Endothelial cell of umbilical vein (primary cell): ENCODE measurements around the gene FOXP4. TPM values are rescaled to one million over a fixed set of nuclear protein-coding genes. Genes with fewer than 3 reads are reported as not detected.

Experiments
- BruUV-seq: library from RNA; stranded (reverse); fragments of 400-500 nt; replicated peaks from 2 replicates; lab custom pipeline; 2021; lab: Mats Ljungman, UMichigan
- CTCF ChIA-PET: fragments of 300-600, 350-600 bp; sonication (Branson Sonifier 250); formaldehyde crosslinking; loops from one replicate; lab custom pipeline; 2021; ENCODE audit warnings: antibody characterized with exemption, inconsistent platforms; lab: Charles Lee
- POLR2A ChIA-PET: fragments of 300-600, 350-600 bp; sonication (Branson Sonifier 250); formaldehyde crosslinking; loops from one replicate; lab custom pipeline; 2021; ENCODE audit warnings: antibody characterized with exemption, inconsistent platforms; lab: Charles Lee
- DNase-seq: peaks from one replicate; pipeline ENCODE4 v3.0.0-alpha.2; 2011; ENCODE audit warnings: low read depth, low spot score
- FAIRE-seq: peaks from 2 replicates; lab custom pipeline; 2011; peaks lifted over from hg19 to GRCh38; lab: Jason Lieb, UNC
- H2AFZ ChIP-seq: 2 replicates; pipeline ENCODE4 v1.6.0; 2012; ENCODE audit warnings: low read depth, low read length, control low read depth, inconsistent platforms
- H3K27ac ChIP-seq: 2 replicates; pipeline ENCODE4 v1.5.1; 2011; ENCODE audit warnings: low read depth, mild to moderate bottlenecking, control low read depth, low read length, moderate library complexity; ENCODE audit not compliant: insufficient read depth
- H3K27me3 ChIP-seq, 2 experiments: 2 replicates each; pipeline versions ENCODE4 v1.6.0 to v1.6.1; 2011; ENCODE audit warnings: low read length in 2 of 2, mixed read lengths in 1 of 2; ENCODE audit not compliant: control insufficient read depth in 2 of 2, insufficient read depth in 2 of 2
- H3K36me3 ChIP-seq, 2 experiments: 2 replicates in 1 of 2; 3 replicates in 1 of 2; pipeline ENCODE4 v1.5.1; 2011; ENCODE audit warnings: low read length in 2 of 2, mild to moderate bottlenecking in 1 of 2, moderate library complexity in 1 of 2; ENCODE audit not compliant: control insufficient read depth in 2 of 2, insufficient read depth in 2 of 2; ENCODE audit errors: extremely low read depth in 1 of 2
- H3K4me1 ChIP-seq: 3 replicates; pipeline ENCODE4 v1.5.1; 2011; ENCODE audit warnings: mild to moderate bottlenecking, low read length; ENCODE audit not compliant: control insufficient read depth, insufficient read depth; ENCODE audit errors: extremely low read depth
- H3K4me2 ChIP-seq: 2 replicates; pipeline ENCODE4 v1.6.1; 2011; ENCODE audit warnings: low read length, control low read depth, mixed read lengths; ENCODE audit not compliant: insufficient read depth
- H3K4me3 ChIP-seq, 3 experiments: fragments of 200-600 bp in 1 of 3; sonication (generic), shearing (Covaris generic) in 1 of 3; replicated peaks in 1 of 3; 2 replicates each; pipeline ENCODE4 v1.5.1; 2011 to 2016; ENCODE audit warnings: control low read depth in 3 of 3, low read length in 3 of 3, mild to moderate bottlenecking in 2 of 3, inconsistent platforms in 1 of 3, low read depth in 1 of 3, moderate library complexity in 1 of 3; ENCODE audit not compliant: insufficient read depth in 1 of 3
- H3K79me2 ChIP-seq: 2 replicates; pipeline ENCODE4 v1.6.0; 2012; ENCODE audit warnings: low read length, inconsistent platforms; ENCODE audit not compliant: control insufficient read depth, insufficient read depth
- H3K9ac ChIP-seq: replicated peaks from 2 replicates; pipeline ENCODE3; 2011; ENCODE audit warnings: low read length, control low read depth; ENCODE audit not compliant: insufficient read depth; ENCODE audit errors: extremely low read depth
- H3K9me1 ChIP-seq: replicated peaks from 3 replicates; pipeline ENCODE4 v1.6.0; 2011; ENCODE audit warnings: mild to moderate bottlenecking, low read length; ENCODE audit not compliant: control insufficient read depth, insufficient read depth; ENCODE audit errors: extremely low read depth
- H3K9me3 ChIP-seq: replicated peaks from 2 replicates; pipeline ENCODE4 v1.5.1; 2012; ENCODE audit warnings: low read length, inconsistent platforms; ENCODE audit not compliant: control insufficient read depth, insufficient read depth
- H4K20me1 ChIP-seq: replicated peaks from 2 replicates; pipeline ENCODE3; 2011; ENCODE audit warnings: mild to moderate bottlenecking, low read length; ENCODE audit not compliant: control insufficient read depth, insufficient read depth; ENCODE audit errors: extremely low read depth
- EZH2 ChIP-seq: IDR thresholded peaks from 2 replicates; pipeline ENCODE4 v1.6.1; 2012; ENCODE audit warnings: borderline replicate concordance, low read depth, mild to moderate bottlenecking, moderate library complexity, low read length, inconsistent platforms; ENCODE audit not compliant: severe bottlenecking
- FOS ChIP-seq: IDR thresholded peaks from 2 replicates; pipeline ENCODE4 v1.6.1; 2011; ENCODE audit warnings: mild to moderate bottlenecking, low read length, moderate library complexity, borderline replicate concordance; ENCODE audit not compliant: insufficient read depth
- GATA2 ChIP-seq: IDR thresholded peaks from 2 replicates; pipeline ENCODE4 v1.7.0; 2011; ENCODE audit warnings: low read depth, mild to moderate bottlenecking, moderate library complexity, mixed read lengths, low read length; ENCODE audit not compliant: insufficient read length, insufficient read depth
- JUN ChIP-seq: IDR thresholded peaks from 2 replicates; pipeline ENCODE4 v1.6.1; 2011; ENCODE audit warnings: borderline replicate concordance, low read depth; ENCODE audit not compliant: insufficient read length, insufficient read depth
- MYC ChIP-seq: IDR thresholded peaks from one replicate; pipeline ENCODE4 v1.6.1; 2011; ENCODE audit warnings: mild to moderate bottlenecking, low read depth, low read length
- POLR2A ChIP-seq: IDR thresholded peaks from 2 replicates; pipeline ENCODE4 v1.6.1; 2012; ENCODE audit warnings: low read depth, mild to moderate bottlenecking, control low read depth, low read length
- POLR2AphosphoS5 ChIP-seq: IDR thresholded peaks from 2 replicates; pipeline ENCODE4 v1.6.1; 2012; ENCODE audit warnings: low read depth, mild to moderate bottlenecking, control low read depth, low read length, moderate library complexity; ENCODE audit not compliant: insufficient read depth
- dilution Hi-C: fragments of 300-500 bp; cut with MboI; formaldehyde crosslinking; loops from one replicate; pipeline ENCODE4 v1.15.0; 2019; ENCODE audit warnings: low sequenced_read_pairs; ENCODE audit not compliant: extremely low pct_ligation_motif_present
- intact Hi-C: fragments of 100-400 bp; cut with micrococcal nuclease; formaldehyde crosslinking; loops from one replicate; pipeline ENCODE4 v1.10.0; 2022
- polyA plus RNA-seq, 4 experiments: library from polyadenylated mRNA; depleted of rRNA in 3 of 4; stranded (reverse) in 3 of 4; unstranded in 1 of 4; fragments of >200 nt; gene quantifications; 2 replicates each; pipeline versions ENCODE4 v1.2.1 to v1.2.3, GENCODE V29; 2011 to 2012; ENCODE audit warnings: missing spikeins in 1 of 4
- total RNA-seq: library from RNA; stranded (reverse); gene quantifications from 2 replicates; pipeline ENCODE4 v1.2.3, GENCODE V29; 2021
- TF ChIP-seq, protein P1 (sequence below): IDR thresholded peaks from 2 replicates; pipeline ENCODE4 v1.6.1; 2011; ENCODE audit not compliant: insufficient read depth, insufficient read length
- TF ChIP-seq, protein P2 (sequence below), 2 donors: IDR thresholded peaks; 1 replicate in 1 of 2; 2 replicates in 1 of 2; pipeline ENCODE4 v1.5.1; 2011; ENCODE audit warnings: low read length in 2 of 2, mild to moderate bottlenecking in 2 of 2, moderate library complexity in 2 of 2, control low read depth in 1 of 2, inconsistent platforms in 1 of 2, low read depth in 1 of 2; ENCODE audit not compliant: insufficient read depth in 1 of 2; ENCODE audit errors: extremely low read depth in 1 of 2

Gene FOXP4
- total and polyA plus RNA-seq, 2 donors (not counting 3 experiments of a cell fraction or from before 2014, with no cell fraction given), result 5.6 to 23.9 TPM

DNA sequence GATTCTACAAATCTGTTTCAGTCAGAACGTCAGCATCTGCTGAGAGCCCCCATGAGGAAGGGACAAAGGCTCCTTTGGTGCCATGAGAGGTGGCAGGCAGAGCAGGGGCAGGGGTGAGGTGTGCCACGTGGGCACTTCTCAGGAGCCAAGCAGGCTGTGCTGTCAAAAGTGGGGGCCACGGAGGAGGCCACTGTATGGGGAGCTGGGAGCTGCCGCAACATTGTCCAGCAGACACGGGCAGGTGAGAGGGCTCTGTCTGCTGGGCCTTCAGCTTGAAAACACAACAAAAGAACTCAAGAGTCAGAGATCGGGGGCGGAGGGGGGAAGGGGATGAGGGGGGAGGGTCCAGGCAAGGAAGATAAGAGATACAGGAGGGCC, 21.6 kb upstream of the FOXP4 start:
- no peaks in the 10 kb centered on the region for H3K9me1 ChIP-seq
- no peak overlapping the region for H3K27ac ChIP-seq
- dilution Hi-C loops, result no loop called here
- H4K20me1 ChIP-seq, result no peaks in the 10 kb centered on the region
- TF ChIP-seq MYC, result no peak
- no peak for TF ChIP-seq FOS
- no peak for TF ChIP-seq JUN
- no peak for TF ChIP-seq POLR2A
- TF ChIP-seq, protein P1, sequence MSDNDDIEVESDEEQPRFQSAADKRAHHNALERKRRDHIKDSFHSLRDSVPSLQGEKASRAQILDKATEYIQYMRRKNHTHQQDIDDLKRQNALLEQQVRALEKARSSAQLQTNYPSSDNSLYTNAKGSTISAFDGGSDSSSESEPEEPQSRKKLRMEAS, result no peak
- no peak for TF ChIP-seq POLR2AphosphoS5
- TF ChIP-seq, protein P2, sequence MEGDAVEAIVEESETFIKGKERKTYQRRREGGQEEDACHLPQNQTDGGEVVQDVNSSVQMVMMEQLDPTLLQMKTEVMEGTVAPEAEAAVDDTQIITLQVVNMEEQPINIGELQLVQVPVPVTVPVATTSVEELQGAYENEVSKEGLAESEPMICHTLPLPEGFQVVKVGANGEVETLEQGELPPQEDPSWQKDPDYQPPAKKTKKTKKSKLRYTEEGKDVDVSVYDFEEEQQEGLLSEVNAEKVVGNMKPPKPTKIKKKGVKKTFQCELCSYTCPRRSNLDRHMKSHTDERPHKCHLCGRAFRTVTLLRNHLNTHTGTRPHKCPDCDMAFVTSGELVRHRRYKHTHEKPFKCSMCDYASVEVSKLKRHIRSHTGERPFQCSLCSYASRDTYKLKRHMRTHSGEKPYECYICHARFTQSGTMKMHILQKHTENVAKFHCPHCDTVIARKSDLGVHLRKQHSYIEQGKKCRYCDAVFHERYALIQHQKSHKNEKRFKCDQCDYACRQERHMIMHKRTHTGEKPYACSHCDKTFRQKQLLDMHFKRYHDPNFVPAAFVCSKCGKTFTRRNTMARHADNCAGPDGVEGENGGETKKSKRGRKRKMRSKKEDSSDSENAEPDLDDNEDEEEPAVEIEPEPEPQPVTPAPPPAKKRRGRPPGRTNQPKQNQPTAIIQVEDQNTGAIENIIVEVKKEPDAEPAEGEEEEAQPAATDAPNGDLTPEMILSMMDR (IDR thresholded peaks at IDR 0.05; ENCODE audit: extremely low read depth in 1 of 2, insufficient read depth in 1 of 2, low read depth in 1 of 2, low read length in 2 of 2), result no peak
- TF ChIP-seq GATA2, result no peak
- TF ChIP-seq EZH2, result no peak
- ChIA-PET POLR2A (no interaction called here), CTCF (interaction anchor here (1.9 kb wide), 1 partner anchor 68 kb away, joined by 4 read pairs; no protein-coding TSS in a partner anchor)
- H3K27me3 ChIP-seq, result no peaks in the 10 kb centered on the region
- intact Hi-C loops, result no loop called here
- no peaks in the 10 kb centered on the region for H3K4me1 ChIP-seq
- no peaks in the 10 kb centered on the region for H3K36me3 ChIP-seq
- no peak overlapping the region for H3K4me2 ChIP-seq
- no peak overlapping the region for H3K9ac ChIP-seq
- no peak overlapping the region for H2AFZ ChIP-seq
- FAIRE-seq, result no peak
- no peaks in the 10 kb centered on the region for H3K79me2 ChIP-seq
- H3K9me3 ChIP-seq, result no peaks in the 10 kb centered on the region
- no peak overlapping the region for H3K4me3 ChIP-seq
- no TSS peak for BruUV-seq
- DNase-seq, result no peak
